GM18502 (cell line): Measurements from ENCODE around the gene ACTL10.

Experiments used
- ATAC-seq: cut with Tn5 transposase; IDR thresholded peaks from one replicate; pipeline ENCODE4 v1.9.1; 2021; ENCODE audit warnings: mild to moderate bottlenecking; ENCODE audit not compliant: unreplicated experiment, poor library complexity

ACTL10 gene

DNA sequence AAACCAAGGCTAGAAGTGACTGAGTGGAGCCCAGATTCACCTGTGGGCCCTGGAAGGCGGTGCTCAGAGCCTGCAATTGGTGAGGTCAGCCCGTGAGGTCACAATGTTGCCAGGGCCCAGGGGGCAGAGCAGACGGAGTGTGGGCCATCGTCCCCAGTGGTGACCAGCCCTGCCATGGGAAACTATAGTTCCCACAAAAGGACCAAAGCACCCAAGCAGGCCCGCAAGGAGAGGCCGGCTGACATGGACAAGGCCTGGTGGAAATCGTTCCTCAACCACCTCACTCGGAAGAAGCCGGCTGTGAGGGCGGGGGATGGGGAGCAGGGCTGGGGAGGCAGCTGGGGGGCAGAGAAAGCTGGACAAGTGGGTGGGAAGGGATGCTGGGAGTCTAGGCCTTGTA, 4.6 kb upstream of the ACTL10 start, which contains the start of gene C20orf144:
TSS of gene C20orf144 (plus strand) at position 156 of the 400 bp plus-strand sequence. CDS start at position 175, 19 bp downstream.
- no peak for ATAC-seq

DNA sequence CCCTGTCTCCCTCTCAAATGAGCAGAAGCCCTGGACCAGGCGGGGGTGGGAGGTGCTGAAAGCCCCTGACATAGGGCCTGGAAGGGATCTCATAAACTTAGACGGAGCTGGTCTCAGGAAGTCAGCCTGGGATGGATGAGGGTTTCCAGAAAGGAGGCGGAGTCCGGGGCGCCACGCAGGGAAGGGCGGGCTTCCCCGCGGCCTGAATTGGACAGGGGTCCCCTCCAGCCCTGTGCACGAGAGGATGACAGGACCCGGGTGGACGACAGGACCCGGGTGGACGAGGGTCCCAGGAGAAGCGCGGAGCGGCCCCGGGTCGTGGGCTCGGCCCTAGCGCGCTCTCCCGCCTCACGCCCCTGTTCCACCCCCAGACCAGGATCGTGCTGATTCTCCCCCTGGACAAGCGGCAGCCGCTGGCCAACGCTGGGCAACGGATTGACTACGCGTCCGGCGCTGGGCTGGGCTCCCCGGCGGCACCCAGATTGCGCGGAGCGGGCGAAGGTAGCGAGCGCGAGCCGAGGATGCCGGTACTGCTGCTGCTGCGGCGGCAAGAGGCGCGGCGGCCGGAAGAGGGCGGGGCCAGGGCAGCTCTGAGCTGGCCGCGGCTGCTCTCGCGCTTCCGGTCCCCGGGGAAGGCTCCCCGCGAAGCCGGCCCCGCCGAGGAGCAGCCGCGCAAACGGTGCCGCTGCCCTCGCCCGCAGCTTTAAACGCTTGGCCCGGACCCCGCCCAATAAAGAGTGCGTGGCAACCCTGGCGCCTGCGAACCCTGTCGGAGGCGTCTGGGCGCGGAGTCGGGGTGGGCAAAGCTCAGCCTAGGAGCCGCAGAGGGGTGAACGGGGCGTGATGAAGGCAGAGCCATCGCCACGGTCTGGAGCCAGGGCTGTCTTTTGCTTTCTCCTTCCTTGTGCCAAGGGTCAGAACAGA, 3.3 kb upstream of the ACTL10 start:
- ATAC-seq: peak; percentile 43

DNA sequence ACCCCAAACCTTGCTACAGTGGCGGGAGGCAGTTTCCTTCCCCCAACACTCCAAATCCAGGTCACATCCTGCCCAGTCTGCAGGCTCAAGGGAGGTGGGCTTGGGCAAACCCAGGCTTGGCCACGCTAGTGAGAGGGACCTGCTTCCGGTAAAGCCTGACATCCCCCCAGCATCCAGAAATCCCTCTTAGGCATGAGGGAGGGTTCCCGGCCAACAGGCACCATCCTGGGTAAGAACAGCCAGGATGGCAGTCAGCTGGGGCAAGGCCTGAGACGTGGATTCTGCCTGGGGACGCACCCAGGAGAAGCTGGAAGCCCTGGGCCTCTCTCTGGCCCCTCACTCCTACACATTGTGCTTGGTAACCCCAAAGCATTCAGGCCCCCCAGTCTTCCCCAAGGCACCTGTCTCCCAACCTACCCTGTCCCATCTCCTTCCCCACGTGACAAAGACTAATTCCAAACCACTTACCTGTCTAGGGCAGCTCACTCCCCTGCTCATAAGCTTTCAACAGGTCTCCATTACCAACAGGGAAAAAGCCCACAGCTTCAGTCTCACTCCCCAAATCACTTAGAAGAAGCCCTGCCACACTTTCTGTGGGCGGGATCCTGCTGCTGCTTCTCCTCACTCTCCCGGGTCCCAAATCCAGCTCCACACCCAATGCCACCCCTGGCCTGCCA, 2.5 kb upstream of the ACTL10 start:
- ATAC-seq: no peak

DNA sequence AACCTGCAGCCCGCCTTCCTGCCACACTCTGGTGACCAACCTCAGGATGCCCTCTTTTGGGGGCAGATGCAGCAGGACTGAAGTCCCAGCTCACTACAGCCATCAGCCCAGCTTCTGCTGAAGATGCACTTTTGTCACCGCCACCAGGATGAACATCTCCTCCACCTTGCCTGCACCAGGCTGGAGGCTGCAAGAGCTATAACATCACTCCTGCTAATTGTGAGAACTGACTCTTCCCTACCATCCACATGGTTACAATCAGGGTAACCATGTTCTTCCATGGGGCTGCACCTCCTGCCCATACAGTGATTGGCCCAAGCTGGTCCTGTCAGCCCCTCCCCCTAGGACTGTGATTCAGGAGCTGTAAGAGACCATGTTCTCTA, 2.0 kb upstream of the ACTL10 start:
- no peak for ATAC-seq

DNA sequence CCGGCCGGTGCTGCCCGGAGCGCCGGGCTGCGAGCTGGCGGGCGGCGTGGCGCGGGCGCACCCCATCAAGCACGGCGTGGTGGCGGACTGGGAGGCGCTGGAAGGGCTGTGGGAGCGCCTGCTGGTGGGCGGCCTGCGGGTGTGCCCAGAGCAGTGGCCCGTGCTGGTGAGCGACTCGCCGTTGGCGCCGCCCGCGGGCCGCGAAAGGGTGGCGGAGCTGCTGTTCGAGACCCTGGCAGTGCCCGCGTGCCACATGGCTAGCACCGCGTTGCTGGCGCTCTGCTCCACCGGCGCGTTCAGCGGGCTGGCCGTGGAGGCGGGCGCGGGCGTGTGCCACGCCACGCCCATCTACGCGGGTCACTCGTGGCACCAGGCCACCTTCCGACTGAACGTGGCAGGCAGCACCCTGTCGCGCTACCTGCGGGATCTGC, 517 bp downstream of the ACTL10 start:
- ATAC-seq: peak; percentile 6

DNA sequence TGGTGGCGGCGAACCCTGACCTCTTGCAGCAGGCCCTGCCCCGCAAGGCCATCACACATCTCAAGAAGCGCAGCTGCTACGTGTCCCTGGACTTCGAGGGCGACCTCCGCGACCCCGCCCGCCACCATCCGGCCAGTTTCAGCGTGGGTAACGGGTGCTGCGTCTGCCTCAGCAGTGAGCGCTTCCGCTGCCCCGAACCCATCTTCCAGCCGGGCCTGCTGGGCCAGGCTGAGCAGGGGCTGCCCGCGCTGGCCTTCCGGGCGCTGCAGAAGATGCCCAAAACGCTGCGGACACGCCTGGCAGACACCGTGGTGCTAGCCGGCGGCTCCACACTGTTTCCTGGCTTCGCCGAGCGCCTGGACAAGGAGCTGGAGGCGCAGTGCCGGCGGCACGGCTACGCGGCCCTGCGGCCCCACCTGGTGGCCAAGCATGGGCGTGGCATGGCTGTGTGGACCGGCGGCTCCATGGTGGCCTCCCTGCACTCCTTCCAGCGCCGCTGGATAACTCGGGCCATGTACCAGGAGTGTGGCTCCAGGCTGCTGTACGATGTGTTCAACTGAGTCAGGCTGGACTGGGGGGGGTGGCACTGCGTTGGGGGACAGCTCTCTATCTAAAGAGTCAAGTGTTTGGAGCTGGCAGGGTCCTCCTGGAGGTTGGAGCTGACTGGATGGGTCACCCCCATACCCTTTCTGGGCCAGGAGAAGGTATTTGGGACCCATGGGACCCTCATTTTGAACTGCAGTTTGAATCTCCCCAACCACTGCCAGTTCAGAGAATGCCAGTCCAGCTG, 1.1 kb downstream of the ACTL10 start:
- ATAC-seq: peak; percentile 40

DNA sequence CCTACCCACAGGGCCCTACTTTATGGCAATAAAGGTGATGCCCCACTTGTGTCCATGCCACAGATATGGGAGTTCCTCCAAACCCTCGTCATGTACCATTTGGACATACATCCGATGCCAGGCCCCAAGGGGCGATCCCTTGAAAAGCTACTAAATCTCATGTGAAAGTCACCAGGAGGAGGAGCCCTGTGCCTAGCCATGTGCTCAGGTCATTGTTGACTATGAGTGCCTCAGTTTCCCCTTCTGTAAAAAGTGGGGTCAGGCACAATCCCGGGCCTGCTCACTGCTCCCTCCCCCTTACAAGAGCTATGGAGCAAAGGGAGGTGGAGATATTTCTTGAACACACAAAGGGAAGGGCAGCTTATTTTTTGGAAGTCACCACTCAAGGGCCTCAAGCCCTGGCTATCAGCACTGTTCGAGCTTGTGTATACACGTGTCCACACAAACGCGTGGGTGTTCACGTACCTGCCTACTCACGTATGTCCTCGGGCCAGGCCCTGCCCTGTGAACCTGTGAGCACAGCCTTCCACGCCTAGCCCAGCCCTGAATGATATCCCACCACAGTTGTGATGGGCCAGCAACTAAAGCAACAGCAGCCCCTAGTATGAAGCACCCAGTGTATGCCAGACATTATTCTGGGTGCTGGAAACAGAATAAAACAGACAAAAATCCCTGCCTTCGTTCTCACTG, 1.9 kb downstream of the ACTL10 start:
- ATAC-seq: no peak

DNA sequence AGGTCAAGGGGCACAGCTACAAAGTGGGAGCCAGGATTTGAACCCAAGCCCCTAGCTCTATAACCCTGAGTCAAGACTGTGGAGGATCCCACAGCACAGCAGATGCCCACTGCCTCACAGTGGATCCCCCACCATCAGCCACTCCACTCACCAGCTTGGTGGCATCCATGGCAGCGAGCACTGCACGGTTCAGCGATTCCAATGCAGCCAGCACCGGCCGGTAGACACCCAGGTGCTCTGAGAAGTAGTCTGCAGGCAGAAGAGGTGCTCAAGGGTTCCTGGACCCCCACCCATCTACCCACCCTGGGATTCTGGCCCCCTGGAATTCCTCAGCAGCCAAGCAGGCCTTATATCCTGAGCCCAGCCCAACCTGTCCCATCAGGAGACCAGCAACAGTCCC, 2.5 kb downstream of the ACTL10 start:
- ATAC-seq: no peak

DNA sequence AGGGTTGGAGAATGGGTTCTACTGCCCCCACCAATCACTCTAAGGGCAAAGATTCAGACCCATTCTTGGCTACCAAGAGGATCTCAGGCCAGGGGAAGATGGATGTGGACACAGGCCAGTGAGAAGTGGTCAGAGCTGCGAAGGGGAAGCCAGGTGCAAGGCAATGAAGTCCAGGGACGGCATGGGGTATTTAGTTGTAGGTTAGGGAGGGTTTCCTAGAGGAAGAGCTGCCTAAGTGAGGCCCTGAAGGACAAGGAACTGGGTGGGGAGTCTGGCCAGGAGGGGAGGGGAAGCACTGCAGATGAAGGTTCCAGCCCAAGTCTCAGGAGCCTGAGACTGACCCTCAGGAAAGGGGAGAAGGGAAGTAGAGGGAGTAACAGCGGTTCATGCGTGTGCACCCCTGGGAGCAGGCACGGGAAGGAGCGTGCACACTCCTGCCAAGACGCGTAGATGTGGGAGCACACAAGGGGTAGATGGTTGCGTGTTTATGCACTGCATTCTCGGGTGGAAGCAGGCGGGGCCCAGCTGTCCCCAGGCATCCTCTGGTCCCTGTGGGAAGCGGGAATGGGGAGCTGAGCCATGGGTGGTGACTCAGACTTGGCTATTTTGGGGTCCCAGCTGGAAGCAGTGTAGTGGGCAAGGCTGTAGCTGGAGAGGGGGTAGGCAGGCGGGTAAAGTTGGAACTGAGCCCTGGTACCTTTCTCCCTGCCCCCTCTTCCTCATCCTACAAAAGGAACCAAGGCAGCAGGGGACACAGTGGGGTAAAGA, 3.3 kb downstream of the ACTL10 start:
- no peak for ATAC-seq

DNA sequence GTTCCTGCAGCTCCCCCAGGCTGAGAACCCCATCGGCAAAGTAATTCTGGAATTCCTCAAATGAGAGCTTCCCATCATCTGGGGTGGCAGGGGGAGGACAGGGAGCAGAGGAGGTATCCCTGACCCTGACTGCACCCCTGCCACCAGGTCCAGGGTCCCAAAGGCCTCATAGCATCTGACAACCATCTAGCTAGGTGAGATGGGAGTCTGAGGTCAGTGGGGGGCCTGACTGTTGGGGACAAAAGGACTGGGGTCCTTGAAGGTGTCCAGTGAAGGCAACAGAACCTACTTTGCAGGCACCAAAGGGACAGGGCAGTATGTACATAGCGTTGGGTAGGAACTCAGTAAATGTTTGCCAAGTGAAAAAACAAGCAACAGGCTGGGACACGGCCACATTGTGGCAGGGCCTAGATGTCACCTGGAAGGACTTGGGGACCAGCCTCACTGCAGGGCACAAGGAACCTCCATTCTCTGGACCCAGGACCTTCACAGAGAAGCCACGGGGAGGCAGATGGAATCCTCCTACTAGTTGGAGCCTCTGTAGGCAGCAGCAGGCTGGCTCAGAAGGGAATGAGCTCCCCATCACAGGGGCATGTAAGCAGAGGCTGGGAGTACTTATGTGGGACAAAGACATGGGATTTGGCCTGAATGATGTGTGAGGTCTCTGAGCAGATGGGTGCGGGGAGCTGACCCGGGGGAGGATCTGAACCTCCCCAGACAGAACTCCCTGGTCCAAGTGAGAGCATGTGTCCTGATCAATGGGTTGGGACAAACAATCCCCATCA, 4.2 kb downstream of the ACTL10 start:
- no peak for ATAC-seq

DNA sequence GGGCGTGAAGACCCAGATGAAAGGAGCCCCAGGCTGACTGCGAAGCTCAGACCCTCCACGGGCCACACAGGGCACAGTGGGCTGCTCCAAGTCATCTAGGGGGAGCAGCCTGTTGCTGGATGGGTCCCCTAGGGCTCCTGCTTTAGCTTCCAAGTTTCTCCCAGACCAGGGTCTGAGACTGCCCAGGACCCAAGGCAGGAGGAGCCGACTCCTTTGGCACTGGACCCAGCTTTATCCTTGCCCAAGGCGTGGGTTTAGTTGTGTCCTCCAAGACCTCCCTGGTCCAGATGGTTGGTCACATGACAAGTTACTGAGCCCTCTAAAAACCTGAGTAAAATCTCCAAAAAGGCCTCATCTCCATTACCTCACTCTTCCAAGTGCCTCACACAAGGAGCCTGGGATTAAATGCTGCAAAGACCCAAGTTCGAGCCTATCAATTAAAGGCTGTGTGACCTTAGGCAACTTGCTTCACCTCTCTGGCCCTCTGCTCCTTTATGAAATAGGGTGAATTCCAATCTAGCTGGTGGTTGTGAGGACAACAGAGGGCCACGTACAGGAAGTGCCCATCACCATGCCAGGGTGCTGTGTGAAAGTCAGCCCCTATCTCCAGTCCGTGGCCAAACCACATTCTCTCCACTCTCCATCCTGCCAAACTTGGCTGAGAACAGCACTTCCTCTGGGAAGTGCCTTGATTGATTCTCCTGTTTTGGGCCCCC, 5.0 kb downstream of the ACTL10 start:
- ATAC-seq: no peak

DNA sequence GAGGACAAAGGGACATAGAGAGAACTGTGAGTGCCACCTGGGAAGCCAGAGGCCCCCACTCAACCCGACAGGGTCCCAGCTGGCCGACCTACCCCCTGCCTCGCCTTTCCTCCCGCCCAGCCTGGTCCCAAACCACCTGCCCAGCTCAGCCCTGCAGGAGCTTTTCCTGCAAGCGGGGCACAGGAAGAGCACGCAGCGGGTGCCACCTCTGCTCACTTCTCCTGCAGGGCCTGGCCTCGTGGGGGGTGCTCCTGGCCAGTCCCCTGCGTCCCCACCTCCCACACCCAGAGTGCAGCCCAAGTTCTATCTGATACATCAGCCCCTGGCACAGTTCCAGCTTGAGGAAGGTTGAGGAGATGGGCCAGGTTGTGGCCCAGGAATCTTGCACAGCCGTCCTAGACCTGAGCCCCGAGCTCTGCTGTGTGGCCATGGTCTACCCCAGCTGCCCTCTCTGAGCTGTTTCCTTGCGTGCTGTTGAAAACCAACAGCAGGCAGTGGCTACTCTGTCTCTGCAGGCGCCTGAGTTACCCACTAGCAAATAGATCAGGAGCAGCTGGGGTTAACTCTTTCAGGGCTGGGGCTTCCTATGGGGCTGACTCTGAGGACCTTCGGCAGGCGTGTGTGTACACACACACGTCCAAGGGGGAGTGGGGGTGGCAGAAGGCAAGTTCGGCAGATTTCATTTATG, 5.8 kb downstream of the ACTL10 start:
- ATAC-seq: no peak

DNA sequence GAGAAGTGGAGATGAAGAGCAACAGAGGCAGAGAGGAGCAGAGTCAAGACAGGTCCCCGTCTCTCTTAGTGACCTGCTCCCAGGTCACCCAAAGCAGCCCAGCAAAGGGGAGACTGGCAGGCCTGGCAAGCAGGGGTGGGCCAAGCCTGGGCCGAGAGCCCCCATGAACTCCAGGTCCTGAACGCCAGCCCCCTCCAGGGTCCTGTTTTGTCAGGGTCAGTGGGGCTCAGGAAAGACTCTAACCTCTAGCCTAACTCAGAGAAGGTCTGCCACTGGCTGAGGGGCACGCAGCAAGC, 6.3 kb downstream of the ACTL10 start:
- no peak for ATAC-seq

DNA sequence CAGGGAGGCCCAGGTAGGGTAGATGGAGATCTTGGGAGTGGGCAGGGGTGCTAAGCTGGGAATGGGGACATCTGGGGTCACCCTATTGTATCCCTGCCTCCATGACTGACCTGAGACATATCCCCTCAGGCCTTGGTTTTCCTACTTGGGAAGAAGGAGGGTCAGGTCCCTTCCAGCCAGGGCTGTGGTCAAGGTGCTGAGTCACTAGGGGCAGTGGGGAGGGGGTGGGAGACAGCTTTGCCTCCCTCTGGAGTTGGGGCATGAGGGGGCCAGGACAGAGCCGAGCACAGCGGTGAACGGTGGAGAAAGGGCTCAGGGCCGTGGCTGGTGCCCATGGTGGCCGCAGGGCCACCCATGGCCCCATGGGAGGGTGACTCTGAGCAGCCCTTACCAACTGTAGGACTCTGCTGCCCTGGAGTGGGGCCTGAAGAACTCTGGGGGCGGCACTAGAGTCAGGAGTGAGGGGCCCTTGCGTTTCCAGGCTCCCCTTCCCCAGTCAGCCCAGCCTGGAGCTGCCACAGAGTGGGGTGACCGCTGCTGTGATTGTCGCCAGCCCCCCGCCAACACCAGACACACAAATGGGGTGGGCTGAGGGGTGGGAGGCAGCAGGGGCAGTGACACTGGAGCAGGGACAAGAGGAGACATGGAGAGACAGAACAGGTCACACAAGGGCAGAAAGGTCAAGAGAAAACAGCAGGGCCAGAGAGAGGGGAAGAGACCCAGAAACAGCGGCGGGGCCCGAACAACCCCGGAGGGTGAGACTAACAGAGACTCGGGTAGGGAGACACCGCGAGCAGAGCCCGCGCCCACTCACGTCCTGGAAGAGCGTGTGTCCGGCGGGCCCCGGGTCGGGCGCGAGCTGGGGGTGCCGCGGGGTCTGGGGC, 6.9 kb downstream of the ACTL10 start:
- peak; percentile 36 for ATAC-seq

DNA sequence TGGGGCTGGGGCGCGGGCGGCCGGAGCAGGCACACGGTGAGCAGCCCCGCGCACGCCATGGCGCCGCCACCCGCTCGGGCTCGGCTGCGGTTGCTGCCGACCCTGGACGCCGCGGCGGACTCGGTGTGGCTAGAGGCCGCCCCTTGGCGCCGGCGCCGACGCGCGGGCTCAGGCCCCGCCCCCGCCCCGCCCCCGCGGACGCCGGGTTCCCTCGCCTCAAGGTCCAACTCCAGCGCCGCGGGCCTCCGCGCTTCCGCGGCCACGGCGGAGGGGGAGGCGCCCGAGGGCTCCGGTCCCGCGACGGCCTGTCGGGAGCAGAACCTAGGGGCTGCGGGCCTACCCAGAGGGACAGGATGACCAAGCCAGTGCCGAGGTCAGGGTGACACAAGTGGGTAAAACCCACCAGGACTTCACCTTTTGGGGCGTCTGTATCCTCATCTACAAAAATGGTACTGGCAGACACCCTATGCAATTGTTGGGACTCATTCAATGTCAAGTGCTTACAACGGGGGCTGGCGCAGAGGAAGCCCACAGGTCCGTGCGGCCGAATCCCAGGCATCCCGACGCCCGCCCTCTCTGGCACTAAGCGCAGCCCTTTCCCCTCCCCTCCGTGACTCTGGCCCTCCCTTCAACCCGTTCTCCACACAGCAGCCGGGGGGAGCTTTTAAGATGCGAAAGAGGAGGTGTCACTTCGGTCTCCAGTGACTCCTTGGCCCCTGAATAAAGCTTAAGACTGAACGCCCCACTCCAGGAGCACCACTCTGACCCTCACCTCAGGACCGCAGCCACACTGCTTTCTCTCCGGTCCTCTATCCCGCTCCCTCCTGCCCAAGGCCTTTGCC, 7.8 kb downstream of the ACTL10 start, which contains the start of gene NECAB3:
TSS of gene NECAB3 (minus strand) at position 135 of the 842 bp plus-strand sequence. CDS start at position 59, 76 bp downstream.
- ATAC-seq: peak; percentile 76
